Breast epithelium (tissue), 3 donors: ENCODE results near the gene RSPO1.

Source experiments
- CTCF ChIP-seq, 3 donors: fragments of 450-650 bp; IDR thresholded peaks; one replicate each; pipeline ENCODE4 v1.5.1; 2016 to 2017; ENCODE audit warnings: antibody characterized with exemption in 3 of 3, mild to moderate bottlenecking in 3 of 3, moderate library complexity in 3 of 3
- POLR2A ChIP-seq: fragments of 450-650 bp; IDR thresholded peaks from one replicate; pipeline ENCODE4 v1.6.1; 2016; ENCODE audit warnings: antibody characterized with exemption, mild to moderate bottlenecking, moderate library complexity

DNA sequence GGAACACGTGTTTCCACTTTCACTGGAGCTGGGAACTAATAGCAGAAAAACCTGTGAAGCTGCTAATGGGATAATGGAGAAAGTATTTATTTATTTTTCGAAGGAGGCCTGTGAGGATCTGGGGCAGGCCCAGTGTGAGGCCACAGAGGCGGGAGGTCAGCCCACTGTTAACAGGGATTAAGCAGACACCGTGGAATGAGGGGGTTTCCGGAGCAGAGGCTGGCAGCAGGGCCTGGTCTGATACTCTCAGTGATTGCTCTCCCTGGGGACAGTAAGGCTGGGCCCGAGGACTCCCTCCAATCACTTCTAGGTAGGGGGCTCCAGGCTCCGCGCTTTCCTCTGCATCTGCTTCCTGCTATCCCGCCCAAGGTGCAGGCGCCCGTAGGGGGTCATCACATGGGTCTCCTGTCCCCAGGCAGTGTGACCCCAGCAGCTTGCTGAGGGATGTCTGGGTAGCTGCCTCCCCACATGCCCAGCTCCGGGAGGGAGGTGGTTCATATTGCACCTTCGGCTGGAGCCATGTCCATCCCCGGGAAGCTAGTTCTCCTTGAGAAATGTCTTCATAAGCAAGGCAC, 28.8 kb upstream of the RSPO1 start:
- no peak for TF ChIP-seq CTCF (IDR thresholded peaks at IDR 0.05)
- no peak for TF ChIP-seq POLR2A
